SK-N-MC (cell line): Measurements from ENCODE around the gene TMEM244.

ENCODE experiments used
- EZH2 ChIP-seq: fragments of 200-600 bp; sonication (generic); IDR thresholded peaks from one replicate; pipeline ENCODE4 v1.6.1; 2017; ENCODE audit warnings: antibody characterized with exemption
- POLR2AphosphoS5 ChIP-seq: IDR thresholded peaks from 2 replicates; pipeline ENCODE4 v1.6.1; 2012; ENCODE audit warnings: mild to moderate bottlenecking, low read depth, low read length, borderline replicate concordance

- TF ChIP-seq POLR2AphosphoS5, result no peak
- TF ChIP-seq EZH2, result no peak
These were observed 69.1 kb downstream of the TMEM244 start for GRCh38 chr6:129792049-129792448.
